WERI-Rb-1 (cell line): ENCODE results near the gene ATXN7L3.

ENCODE experiments used
- DNase-seq: peaks from one replicate; pipeline ENCODE4 v3.0.0-alpha.2; 2020
- H3K27ac ChIP-seq: fragments of 250-450 bp; sonication (Bioruptor Pico); 2 replicates; pipeline ENCODE4 v1.5.1; 2020; ENCODE audit warnings: mild to moderate bottlenecking, moderate library complexity
- H3K27me3 ChIP-seq: fragments of 250-450 bp; sonication (Bioruptor Pico); 2 replicates; pipeline ENCODE4 v1.5.1; 2021; ENCODE audit warnings: mild to moderate bottlenecking, low read depth, moderate library complexity; ENCODE audit not compliant: insufficient read depth, severe bottlenecking
- H3K36me3 ChIP-seq: fragments of 250-450 bp; sonication (Bioruptor Pico); 2 replicates; pipeline ENCODE4 v1.5.1; 2020; ENCODE audit warnings: mild to moderate bottlenecking, moderate library complexity
- H3K4me3 ChIP-seq: 2 replicates; pipeline ENCODE4 v1.5.1; 2011; ENCODE audit warnings: low read depth, mild to moderate bottlenecking, control low read depth, low read length
- H3K9me3 ChIP-seq: fragments of 250-450 bp; sonication (Bioruptor Pico); 2 replicates; pipeline ENCODE4 v1.5.1; 2021; ENCODE audit warnings: mild to moderate bottlenecking, moderate library complexity; ENCODE audit not compliant: severe bottlenecking
- TF ChIP-seq, protein P1 (sequence below): IDR thresholded peaks from 2 replicates; pipeline ENCODE4 v1.5.1; 2011; ENCODE audit warnings: low read depth, mild to moderate bottlenecking, control low read depth, inconsistent platforms, low read length

ATXN7L3 gene

GRCh38 chr17:44206825-44207155, 7.1 kb upstream of the ATXN7L3 start:
- Histone ChIP-seq H3K27me3 (no peaks in the 10 kb centered on the region), H3K9me3 (no peaks in the 10 kb centered on the region), H3K27ac (no peak overlapping the region), H3K36me3 (peaks cover 56% of the 10 kb centered on the region), H3K4me3 (no peak overlapping the region)
- TF ChIP-seq, protein P1, sequence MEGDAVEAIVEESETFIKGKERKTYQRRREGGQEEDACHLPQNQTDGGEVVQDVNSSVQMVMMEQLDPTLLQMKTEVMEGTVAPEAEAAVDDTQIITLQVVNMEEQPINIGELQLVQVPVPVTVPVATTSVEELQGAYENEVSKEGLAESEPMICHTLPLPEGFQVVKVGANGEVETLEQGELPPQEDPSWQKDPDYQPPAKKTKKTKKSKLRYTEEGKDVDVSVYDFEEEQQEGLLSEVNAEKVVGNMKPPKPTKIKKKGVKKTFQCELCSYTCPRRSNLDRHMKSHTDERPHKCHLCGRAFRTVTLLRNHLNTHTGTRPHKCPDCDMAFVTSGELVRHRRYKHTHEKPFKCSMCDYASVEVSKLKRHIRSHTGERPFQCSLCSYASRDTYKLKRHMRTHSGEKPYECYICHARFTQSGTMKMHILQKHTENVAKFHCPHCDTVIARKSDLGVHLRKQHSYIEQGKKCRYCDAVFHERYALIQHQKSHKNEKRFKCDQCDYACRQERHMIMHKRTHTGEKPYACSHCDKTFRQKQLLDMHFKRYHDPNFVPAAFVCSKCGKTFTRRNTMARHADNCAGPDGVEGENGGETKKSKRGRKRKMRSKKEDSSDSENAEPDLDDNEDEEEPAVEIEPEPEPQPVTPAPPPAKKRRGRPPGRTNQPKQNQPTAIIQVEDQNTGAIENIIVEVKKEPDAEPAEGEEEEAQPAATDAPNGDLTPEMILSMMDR = no peak
- DNase-seq = no peak

DNA sequence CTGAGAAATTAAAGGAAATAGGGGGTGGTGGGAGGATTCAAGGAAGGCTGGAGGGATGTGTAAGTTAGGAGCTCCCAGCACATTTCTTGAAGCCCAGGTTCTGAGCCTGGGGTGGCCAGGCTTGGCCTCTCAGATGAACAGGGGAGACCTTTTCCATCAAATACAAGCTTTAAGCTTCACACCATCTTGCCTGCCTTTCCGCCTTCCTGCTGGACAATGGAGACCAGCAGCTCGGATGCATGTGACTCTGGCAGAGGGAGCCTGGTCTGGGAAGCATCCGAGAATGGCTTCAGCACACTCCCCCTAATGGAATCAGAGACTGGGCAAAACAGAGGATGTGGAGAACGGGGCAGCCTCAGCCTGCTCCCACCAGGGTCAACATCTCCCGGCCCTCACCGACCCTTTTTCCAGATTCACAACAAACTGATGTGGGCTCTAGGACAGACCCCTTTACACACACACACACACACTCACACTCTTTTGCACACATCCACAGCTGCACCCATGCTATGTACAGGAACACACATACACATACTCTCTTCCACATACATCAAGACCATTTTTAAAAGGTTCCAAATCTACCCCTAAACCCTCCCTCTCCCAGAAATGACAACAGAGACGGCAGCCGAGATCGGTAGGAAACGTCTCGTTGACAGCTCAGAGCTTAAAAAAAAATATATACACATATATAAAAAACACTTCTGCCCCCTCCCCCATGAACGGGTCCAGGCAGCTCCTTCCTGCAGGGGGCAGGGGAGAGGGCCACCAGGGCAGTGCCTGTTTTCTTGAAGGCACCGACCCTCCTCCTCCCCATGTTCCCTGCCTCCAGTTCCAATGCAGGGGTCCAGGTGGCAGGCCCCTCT, 6.5 kb upstream of the ATXN7L3 start:
- no peak overlapping the region for H3K4me3 ChIP-seq
- no peaks in the 10 kb centered on the region for H3K9me3 ChIP-seq
- TF ChIP-seq, protein P1 = peak; percentile 49; the same call in 1 of the 2 replicates
- no peaks in the 10 kb centered on the region for H3K27me3 ChIP-seq
- peaks cover 51% of the 10 kb centered on the region for H3K36me3 ChIP-seq
- H3K27ac ChIP-seq = no peak overlapping the region
- peak; percentile 50 for DNase-seq

DNA sequence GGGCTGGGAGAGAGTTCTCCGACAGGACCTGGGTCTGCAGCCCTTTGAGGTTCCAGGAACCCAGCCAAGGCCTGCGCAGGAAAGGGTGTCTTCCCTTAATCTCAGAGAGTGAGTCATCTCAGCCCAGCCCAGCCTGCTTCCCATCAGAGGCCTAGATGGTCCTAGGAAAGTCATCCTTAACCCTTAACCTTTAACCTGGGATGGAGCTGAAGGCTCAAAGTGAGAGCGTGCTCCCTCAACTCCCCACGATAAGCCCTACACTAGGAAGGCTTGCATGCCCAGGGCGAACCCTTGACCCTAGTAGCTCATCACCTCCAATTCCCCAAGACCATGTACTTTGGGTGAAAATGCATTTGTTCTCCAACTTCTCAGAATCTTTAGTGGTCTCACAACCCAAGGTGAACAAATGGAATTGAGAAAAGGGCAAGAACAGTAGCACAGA, 4.8 kb upstream of the ATXN7L3 start:
- peaks cover 36% of the 10 kb centered on the region for H3K36me3 ChIP-seq
- TF ChIP-seq, protein P1 = no peak
- H3K4me3 ChIP-seq = no peak overlapping the region
- no peaks in the 10 kb centered on the region for H3K27me3 ChIP-seq
- no peak for DNase-seq
- no peaks in the 10 kb centered on the region for H3K9me3 ChIP-seq
- no peak overlapping the region for H3K27ac ChIP-seq

DNA sequence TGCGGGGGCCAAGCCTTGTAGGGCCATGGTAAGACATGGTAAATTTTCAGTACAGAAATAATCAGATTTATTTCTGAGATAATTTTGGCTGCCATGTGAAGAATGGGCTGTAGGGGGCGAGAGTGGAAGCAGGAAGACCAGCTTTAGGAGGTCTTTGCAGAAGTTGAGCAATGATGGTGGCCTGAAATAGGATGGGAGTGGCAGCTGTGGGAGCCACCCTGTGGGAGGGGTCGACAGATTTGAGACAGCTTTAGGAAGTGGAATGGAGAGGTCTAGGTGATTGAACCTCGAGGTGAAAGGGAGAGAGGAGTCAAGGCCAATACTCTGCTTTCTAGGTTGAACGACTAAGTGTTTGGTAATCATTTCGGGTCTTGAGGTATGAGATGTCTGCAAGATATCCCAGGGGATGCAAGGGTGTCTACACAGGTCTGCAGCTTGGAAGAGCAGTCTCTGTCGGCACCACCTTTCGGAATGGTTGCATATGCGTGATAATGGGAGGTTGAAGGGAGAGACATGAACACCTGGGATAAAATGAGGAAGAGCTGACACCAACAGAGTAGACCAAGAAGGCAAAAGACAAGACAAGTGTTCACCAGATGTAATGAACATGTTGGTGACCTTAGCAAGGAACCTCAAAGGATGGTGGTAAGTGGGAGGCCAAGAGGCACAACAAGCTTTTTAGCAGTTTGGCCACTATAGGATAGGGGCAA, 4.2 kb upstream of the ATXN7L3 start:
- Histone ChIP-seq H3K27me3 (no peaks in the 10 kb centered on the region), H3K9me3 (no peaks in the 10 kb centered on the region), H3K27ac (no peak overlapping the region), H3K36me3 (peaks cover 30% of the 10 kb centered on the region), H3K4me3 (no peak overlapping the region)
- TF ChIP-seq, protein P1 = peak; percentile 74
- DNase-seq = peak; percentile 78

DNA sequence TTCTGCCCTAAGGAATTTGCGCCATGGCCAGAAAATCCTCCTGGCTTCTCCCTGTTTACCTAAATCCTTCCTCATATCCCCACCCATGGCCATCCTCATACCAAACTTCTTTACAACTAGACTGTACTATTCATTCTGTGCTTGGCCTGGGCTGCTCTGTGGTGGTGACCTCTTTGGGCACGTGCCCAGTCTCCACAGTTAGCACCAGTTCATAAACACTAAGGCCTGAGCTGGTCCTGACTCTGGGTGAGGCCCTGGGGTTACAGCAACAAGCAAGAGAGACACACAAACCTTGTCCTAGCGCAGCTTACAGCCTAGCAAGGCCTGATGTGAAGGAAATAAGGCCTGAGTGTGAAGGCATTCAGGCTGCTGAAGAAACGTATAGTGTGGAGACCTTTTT, 3.1 kb upstream of the ATXN7L3 start:
- no peak overlapping the region for H3K4me3 ChIP-seq
- TF ChIP-seq, protein P1 = no peak
- DNase-seq = no peak
- H3K36me3 ChIP-seq = peaks cover 23% of the 10 kb centered on the region
- no peaks in the 10 kb centered on the region for H3K27me3 ChIP-seq
- H3K27ac ChIP-seq = no peak overlapping the region
- H3K9me3 ChIP-seq = no peaks in the 10 kb centered on the region
